Type B pancreatic cell (in vitro differentiated cells): ENCODE results near the gene PLP2. TPM values are rescaled to one million over a fixed set of nuclear protein-coding genes. Genes with fewer than 3 reads are reported as not detected.

ENCODE experiments used
- DNase-seq: peaks from one replicate; pipeline ENCODE4 v3.0.0; 2021; ENCODE audit warnings: mixed read lengths; ENCODE audit not compliant: unreplicated experiment; ENCODE audit errors: extremely low spot score
- H3K27ac Mint-ChIP-seq: 2 replicates; pipeline ENCODE4 v1.8.0; 2021; ENCODE audit warnings: mild to moderate bottlenecking, mixed read lengths
- H3K27me3 Mint-ChIP-seq: 2 replicates; pipeline ENCODE4 v1.8.0; 2021; ENCODE audit warnings: mixed read lengths
- H3K36me3 Mint-ChIP-seq: 2 replicates; pipeline ENCODE4 v1.8.0; 2021; ENCODE audit warnings: mixed read lengths
- H3K4me1 Mint-ChIP-seq: one replicate; pipeline ENCODE4 v1.8.0; 2021; ENCODE audit warnings: mixed read lengths; ENCODE audit not compliant: unreplicated experiment
- H3K4me3 Mint-ChIP-seq: 2 replicates; pipeline ENCODE4 v1.8.0; 2021; ENCODE audit warnings: mild to moderate bottlenecking, mixed read lengths
- H3K9me3 Mint-ChIP-seq: 2 replicates; pipeline ENCODE4 v1.8.0; 2021; ENCODE audit warnings: mixed read lengths
- CTCF ChIP-seq: fragments of 200-600 bp; sonication (generic); conservative IDR thresholded peaks from 2 replicates; pipeline ENCODE4 v1.5.0; 2021; ENCODE audit warnings: antibody characterized with exemption, mild to moderate bottlenecking
- total RNA-seq: library from RNA; stranded (reverse); gene quantifications from 2 replicates; pipeline ENCODE4 v1.2.1, GENCODE V29; 2021; ENCODE audit warnings: low replicate concordance

The PLP2 gene
- total RNA-seq, 1 donor from 2014 or later, result 28.2 TPM

- no peak for TF ChIP-seq CTCF
- H3K4me3 Mint-ChIP-seq, result no peak overlapping the region
- H3K9me3 Mint-ChIP-seq, result no peaks in the 10 kb centered on the region
- no peaks in the 10 kb centered on the region for H3K4me1 Mint-ChIP-seq
- DNase-seq, result no peak
- no peak overlapping the region for H3K27ac Mint-ChIP-seq
- peaks cover 4% of the 10 kb centered on the region for H3K36me3 Mint-ChIP-seq
- no peaks in the 10 kb centered on the region for H3K27me3 Mint-ChIP-seq
Observed at GRCh38 chrX:49153467-49153866, 18.2 kb upstream of the PLP2 start.

- no peaks in the 10 kb centered on the region for H3K4me1 Mint-ChIP-seq
- peak overlapping the region; percentile 92 for H3K4me3 Mint-ChIP-seq
- no peaks in the 10 kb centered on the region for H3K36me3 Mint-ChIP-seq
- TF ChIP-seq CTCF, result no peak
- H3K9me3 Mint-ChIP-seq, result no peaks in the 10 kb centered on the region
- H3K27me3 Mint-ChIP-seq, result no peaks in the 10 kb centered on the region
- peak overlapping the region; percentile 94 for H3K27ac Mint-ChIP-seq
- DNase-seq, result no peak
Observed at GRCh38 chrX:49155243-49155899, 16.3 kb upstream of the PLP2 start.

GRCh38 chrX:49155900-49156837, 15.5 kb upstream of the PLP2 start:
- Mint-ChIP-seq H3K27ac (peak overlapping the region; percentile 94), H3K27me3 (no peaks in the 10 kb centered on the region), H3K4me3 (peak overlapping the region; percentile 92), H3K36me3 (no peaks in the 10 kb centered on the region), H3K4me1 (no peaks in the 10 kb centered on the region), H3K9me3 (no peaks in the 10 kb centered on the region)
- DNase-seq, result peak; percentile 82
- peak; percentile 77 for TF ChIP-seq CTCF

- Mint-ChIP-seq H3K9me3 (no peaks in the 10 kb centered on the region), H3K27me3 (no peaks in the 10 kb centered on the region), H3K4me1 (no peaks in the 10 kb centered on the region)
Observed at GRCh38 chrX:49157194-49157593, 14.5 kb upstream of the PLP2 start.

GRCh38 chrX:49160908-49161307, 10.8 kb upstream of the PLP2 start:
- DNase-seq, result no peak
- no peak for TF ChIP-seq CTCF
- H3K36me3 Mint-ChIP-seq, result no peaks in the 10 kb centered on the region
- no peak overlapping the region for H3K4me3 Mint-ChIP-seq
- no peaks in the 10 kb centered on the region for H3K27me3 Mint-ChIP-seq
- H3K27ac Mint-ChIP-seq, result no peak overlapping the region
- H3K4me1 Mint-ChIP-seq, result no peaks in the 10 kb centered on the region
- peaks cover 5% of the 10 kb centered on the region for H3K9me3 Mint-ChIP-seq

More at GRCh38 chrX:49157194-49157593, 14.5 kb upstream of the PLP2 start:
- Mint-ChIP-seq H3K4me3 (peak overlapping the region; percentile 45), H3K27ac (peak overlapping the region; percentile 61), H3K36me3 (no peaks in the 10 kb centered on the region)
- no peak for DNase-seq
- TF ChIP-seq CTCF, result no peak
